ENCODE data around the gene KLHL26.

DNA sequence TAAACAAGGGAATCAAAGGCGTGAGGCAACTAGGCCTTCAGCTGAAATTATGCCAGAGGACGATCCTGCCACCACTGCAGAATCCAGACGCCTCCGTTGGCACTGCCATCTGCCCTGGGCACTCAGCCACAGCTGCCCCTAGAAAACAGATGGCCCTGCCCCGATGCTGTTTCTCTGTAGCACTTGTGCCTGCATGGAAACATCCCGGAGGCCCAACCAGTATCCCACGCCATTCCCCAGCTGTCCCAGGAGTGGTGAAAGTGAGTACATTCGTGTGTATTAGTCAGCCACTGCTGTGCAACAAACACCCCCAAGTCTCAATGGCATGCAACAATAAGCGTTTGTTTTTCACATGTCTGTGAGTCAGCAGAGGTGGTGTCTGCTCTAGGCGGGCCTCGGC lies 37.8 kb downstream of the KLHL26 start:
- TF ChIP-seq POLR2A (IDR thresholded peaks at IDR 0.05; ENCODE audit: low read length) = no peak
- no peak for TF ChIP-seq GATA1 (IDR thresholded peaks at IDR 0.05; ENCODE audit: low read depth, low read length)

Measured in erythroblast (primary cell).